Kidney epithelial cell (primary cell): ENCODE data around the gene TTC39C. TPM values are rescaled to one million over a fixed set of nuclear protein-coding genes. Genes with fewer than 3 reads are reported as not detected.

Experiments
- DNase-seq: peaks from one replicate; pipeline ENCODE4 v3.0.0-alpha.2; 2010; ENCODE audit warnings: low read depth
- H3K27me3 ChIP-seq: 2 replicates; pipeline ENCODE4 v1.6.0; 2011; ENCODE audit warnings: low read length; ENCODE audit not compliant: control insufficient read depth, insufficient read depth
- H3K36me3 ChIP-seq: 2 replicates; pipeline ENCODE4 v1.5.1; 2011; ENCODE audit warnings: low read length; ENCODE audit not compliant: control insufficient read depth, insufficient read depth
- H3K4me3 ChIP-seq: 2 replicates; pipeline ENCODE4 v1.5.1; 2011; ENCODE audit warnings: low read depth, mild to moderate bottlenecking, control low read depth, low read length
- total RNA-seq: library from RNA; depleted of rRNA; stranded (reverse); fragments of >200 nt; gene quantifications from 2 replicates; pipeline ENCODE4 v1.2.3, GENCODE V29; 2015
- TF ChIP-seq, protein P1 (sequence below): IDR thresholded peaks from 2 replicates; pipeline ENCODE4 v1.5.1; 2011; ENCODE audit warnings: mild to moderate bottlenecking, moderate library complexity, low read length, control low read depth, inconsistent platforms; ENCODE audit not compliant: insufficient read depth, poor library complexity, severe bottlenecking

The TTC39C gene
- total RNA-seq, 1 donor from 2014 or later: 20.5 TPM

DNA sequence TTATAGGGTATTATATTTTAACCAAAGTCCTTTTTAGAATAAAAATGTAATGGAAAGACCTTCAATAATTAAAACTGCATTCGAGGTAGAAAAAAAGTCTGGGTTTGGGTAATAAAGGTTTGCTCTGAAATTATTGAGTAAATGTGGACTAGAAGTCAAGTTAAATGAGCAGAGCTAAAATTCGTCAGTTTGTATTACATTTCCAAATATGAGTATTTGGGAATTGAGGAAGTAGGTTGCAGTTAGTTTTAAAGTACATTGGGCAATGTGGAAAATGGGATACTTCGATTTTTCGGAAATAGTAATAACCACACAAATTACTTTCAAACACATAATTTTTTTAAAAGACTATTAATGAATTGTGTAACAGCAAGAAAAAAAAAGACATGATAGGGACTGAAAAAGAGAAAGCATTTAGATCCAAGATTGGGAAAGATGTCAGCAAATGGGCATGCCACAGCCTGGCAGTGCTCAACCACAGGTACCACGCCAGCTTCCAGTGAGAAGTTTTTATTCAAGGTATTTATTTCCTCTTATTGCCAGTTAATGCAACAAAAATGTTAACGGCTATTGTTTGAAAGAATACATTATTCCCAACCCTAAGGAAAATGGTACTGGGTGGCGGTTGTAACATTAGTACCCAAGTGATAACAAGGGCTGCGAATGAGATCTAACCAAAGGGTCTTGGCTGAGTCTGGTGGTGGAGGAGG, 50.0 kb downstream of the TTC39C start:
- TF ChIP-seq, protein P1, sequence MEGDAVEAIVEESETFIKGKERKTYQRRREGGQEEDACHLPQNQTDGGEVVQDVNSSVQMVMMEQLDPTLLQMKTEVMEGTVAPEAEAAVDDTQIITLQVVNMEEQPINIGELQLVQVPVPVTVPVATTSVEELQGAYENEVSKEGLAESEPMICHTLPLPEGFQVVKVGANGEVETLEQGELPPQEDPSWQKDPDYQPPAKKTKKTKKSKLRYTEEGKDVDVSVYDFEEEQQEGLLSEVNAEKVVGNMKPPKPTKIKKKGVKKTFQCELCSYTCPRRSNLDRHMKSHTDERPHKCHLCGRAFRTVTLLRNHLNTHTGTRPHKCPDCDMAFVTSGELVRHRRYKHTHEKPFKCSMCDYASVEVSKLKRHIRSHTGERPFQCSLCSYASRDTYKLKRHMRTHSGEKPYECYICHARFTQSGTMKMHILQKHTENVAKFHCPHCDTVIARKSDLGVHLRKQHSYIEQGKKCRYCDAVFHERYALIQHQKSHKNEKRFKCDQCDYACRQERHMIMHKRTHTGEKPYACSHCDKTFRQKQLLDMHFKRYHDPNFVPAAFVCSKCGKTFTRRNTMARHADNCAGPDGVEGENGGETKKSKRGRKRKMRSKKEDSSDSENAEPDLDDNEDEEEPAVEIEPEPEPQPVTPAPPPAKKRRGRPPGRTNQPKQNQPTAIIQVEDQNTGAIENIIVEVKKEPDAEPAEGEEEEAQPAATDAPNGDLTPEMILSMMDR: no peak
- DNase-seq: no peak
- no peak overlapping the region for H3K4me3 ChIP-seq
- no peaks in the 10 kb centered on the region for H3K27me3 ChIP-seq
- no peaks in the 10 kb centered on the region for H3K36me3 ChIP-seq

DNA sequence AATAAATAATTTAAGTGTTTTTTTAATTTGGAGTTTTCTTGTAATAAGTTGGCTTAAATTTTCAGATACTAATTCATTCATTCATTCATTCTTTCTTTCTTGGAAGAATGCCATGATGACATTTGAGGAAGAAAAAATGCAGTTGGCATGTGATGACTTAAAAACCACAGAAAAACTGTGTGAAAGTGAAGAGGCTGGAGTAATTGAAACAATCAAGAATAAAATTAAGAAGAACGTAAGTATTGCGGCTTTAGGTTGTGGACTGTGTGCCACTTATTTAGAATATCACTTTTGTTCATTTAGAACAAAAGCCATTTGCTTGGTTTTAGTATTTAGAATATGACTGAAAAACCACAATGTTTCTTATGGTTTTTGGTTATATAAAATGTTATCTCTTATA, 51.4 kb downstream of the TTC39C start:
- H3K36me3 ChIP-seq: no peaks in the 10 kb centered on the region
- TF ChIP-seq, protein P1: no peak
- H3K27me3 ChIP-seq: no peaks in the 10 kb centered on the region
- H3K4me3 ChIP-seq: no peak overlapping the region
- DNase-seq: no peak

DNA sequence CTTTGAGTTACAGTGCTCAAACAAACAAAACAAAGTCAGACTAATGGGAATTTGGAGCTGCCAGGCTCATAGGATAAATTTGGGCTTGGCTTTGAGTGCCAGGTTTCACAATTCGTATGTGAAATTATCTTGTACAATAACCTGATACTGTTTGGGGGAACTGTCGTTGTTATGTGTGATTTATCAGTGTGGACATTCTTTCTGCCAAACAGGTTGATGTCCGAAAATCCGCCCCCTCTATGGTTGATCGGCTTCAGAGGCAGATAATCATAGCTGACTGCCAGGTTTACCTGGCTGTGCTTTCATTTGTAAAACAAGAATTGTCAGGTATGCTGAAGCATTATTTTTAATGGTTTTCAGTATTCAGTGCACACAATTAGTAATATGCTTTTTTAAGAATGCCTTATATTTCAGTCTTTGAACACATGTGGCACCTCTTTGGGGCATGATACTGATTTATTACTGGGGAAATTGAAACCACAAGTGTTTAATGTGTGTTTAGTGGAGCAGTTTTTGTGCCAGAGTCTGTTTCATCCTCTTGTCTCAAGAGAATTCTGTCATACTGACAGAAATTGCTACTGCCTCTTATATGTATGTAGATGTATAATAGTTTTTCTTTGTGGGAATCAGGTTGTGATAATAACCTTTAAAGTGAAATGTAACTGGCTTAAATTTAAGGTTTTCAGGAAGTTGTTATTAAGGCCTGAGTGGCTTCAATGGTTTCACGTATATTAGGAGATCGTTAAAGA, 54.6 kb downstream of the TTC39C start:
- no peaks in the 10 kb centered on the region for H3K27me3 ChIP-seq
- no peak for DNase-seq
- H3K36me3 ChIP-seq: no peaks in the 10 kb centered on the region
- TF ChIP-seq, protein P1: no peak
- no peak overlapping the region for H3K4me3 ChIP-seq

DNA sequence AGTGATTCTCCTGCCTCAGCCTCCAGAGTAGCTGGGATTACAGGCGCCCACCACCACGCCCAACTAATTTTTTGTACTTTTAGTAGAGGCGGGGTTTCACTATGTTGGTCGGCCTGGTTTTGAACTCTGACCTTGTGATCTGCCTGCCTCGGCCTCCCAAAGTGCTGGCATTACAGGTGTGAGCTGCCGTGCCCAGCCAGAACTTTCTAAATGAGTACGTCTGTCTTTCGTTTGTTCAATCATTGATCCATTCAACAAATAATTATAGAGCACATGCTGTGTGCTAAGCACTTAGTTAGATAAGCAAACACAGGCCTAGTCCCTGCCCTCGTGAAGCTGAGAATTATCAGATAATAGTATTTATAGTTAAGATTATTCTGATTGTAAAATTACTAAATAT, 56.5 kb downstream of the TTC39C start:
- no peak overlapping the region for H3K4me3 ChIP-seq
- no peak for DNase-seq
- TF ChIP-seq, protein P1: no peak
- no peaks in the 10 kb centered on the region for H3K36me3 ChIP-seq
- H3K27me3 ChIP-seq: no peaks in the 10 kb centered on the region

DNA sequence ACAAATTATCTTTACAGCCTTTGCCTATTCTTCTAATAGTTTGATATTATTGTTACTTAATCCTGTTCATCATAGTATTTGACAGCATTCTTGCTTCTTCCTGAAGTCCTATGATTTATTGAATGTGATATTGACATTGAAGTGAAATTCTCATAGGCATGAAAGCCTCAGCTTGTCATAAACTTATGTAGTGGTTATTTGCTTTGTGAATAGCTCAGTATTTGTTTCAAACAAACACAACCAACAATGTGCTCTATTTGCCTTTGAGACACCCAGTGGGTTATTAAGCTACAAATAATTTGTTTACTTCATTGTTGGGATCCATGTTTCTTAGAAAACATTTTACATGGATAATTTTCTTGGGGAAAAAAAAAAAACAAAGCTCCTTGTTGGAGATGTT, 57.2 kb downstream of the TTC39C start:
- TF ChIP-seq, protein P1: no peak
- Histone ChIP-seq H3K27me3 (no peaks in the 10 kb centered on the region), H3K4me3 (no peak overlapping the region), H3K36me3 (no peaks in the 10 kb centered on the region)
- no peak for DNase-seq
